ENCODE results near the gene SEZ6.

SEZ6 gene

DNA sequence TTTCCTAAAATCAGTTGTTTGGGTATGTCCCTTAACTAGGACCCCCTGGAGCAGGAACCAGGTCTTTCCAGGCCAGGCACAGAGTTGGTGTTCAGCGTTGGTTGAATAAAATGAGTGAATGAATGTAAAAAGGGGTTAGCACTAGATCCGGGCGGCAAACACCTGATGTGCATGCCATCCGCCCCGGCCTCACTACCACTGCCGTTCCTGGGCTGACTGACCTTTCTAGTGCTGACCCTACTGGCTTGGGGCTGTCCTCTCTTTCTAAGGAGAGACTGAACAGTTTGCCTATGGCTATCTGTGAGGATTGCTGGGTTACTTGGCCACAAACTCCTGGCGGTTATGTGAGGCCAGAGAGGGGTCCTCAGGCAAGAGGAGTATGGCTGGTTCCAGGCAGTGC lies 44.4 kb downstream of the SEZ6 start:
- Histone ChIP-seq H3K4me3 (ENCODE audit: low read length in 2 of 2) (no peak overlapping the region), H3K27me3 (ENCODE audit: control insufficient read depth in 1 of 2, insufficient read depth in 2 of 2, low read length in 2 of 2) (peaks cover 0 to 2% of the 10 kb centered on the region in 2 donors), H3K9me3 (ENCODE audit: control insufficient read depth in 2 of 2, low read length in 2 of 2) (no peaks in the 10 kb centered on the region), H3K27ac (ENCODE audit: low read length) (no peak overlapping the region), H3K4me1 (ENCODE audit: control insufficient read depth, insufficient read depth, low read length) (no peaks in the 10 kb centered on the region), H3K36me3 (ENCODE audit: control insufficient read depth in 2 of 2, insufficient read depth in 2 of 2, low read length in 2 of 2) (peaks cover 0 to 2% of the 10 kb centered on the region in 2 donors), H3K9ac (ENCODE audit: low read length in 2 of 2) (no peak overlapping the region)

DNA sequence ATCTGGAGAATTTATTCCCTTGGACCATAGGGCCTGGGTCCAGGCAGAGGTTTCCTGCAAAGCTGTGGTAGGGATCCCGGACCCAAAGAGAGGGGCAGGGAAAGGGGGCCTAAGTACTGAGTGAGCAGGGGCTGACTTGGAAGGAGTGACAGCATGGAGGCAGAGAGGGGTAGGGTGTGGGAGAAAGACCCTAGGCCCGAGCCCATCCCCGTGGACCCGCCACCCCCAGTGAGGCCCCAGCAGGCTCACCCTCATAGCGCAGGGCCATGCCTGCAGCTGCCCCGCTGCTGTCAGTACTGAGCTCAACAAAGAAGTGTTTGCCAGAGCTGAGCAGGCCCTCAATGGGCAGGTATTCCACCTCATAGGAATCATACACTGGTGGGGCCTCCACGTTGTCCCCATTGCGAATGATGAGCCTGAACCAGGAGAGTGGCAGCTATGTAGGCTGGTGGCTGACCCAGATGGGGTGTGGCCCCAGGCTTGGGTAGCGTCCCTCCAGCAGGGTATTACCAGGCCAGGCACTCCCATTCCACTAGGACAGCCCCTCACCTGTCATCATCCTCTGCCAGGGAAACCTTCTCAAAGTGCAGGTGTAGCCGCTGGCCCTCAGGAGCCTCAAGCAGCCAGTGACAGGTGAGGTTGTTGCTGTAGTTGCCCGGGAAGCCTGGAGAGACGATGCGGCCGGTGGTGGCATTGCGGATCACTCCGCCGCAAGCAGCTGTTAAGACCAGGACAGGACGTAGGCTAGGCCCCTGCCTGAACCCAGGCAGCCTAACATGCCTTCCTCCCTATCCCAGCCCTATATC lies 45.4 kb downstream of the SEZ6 start:
- Histone ChIP-seq H3K4me3 (ENCODE audit: low read length in 2 of 2) (no peak overlapping the region), H3K27ac (ENCODE audit: low read length) (no peak overlapping the region), H3K9ac (ENCODE audit: low read length in 2 of 2) (no peak overlapping the region), H3K36me3 (ENCODE audit: control insufficient read depth in 2 of 2, insufficient read depth in 2 of 2, low read length in 2 of 2) (peaks cover 0 to 2% of the 10 kb centered on the region in 2 donors), H3K27me3 (ENCODE audit: control insufficient read depth in 1 of 2, insufficient read depth in 2 of 2, low read length in 2 of 2) (peaks cover 0 to 2% of the 10 kb centered on the region in 2 donors), H3K9me3 (ENCODE audit: control insufficient read depth in 2 of 2, low read length in 2 of 2) (no peaks in the 10 kb centered on the region), H3K4me1 (ENCODE audit: control insufficient read depth, insufficient read depth, low read length) (no peaks in the 10 kb centered on the region)

DNA sequence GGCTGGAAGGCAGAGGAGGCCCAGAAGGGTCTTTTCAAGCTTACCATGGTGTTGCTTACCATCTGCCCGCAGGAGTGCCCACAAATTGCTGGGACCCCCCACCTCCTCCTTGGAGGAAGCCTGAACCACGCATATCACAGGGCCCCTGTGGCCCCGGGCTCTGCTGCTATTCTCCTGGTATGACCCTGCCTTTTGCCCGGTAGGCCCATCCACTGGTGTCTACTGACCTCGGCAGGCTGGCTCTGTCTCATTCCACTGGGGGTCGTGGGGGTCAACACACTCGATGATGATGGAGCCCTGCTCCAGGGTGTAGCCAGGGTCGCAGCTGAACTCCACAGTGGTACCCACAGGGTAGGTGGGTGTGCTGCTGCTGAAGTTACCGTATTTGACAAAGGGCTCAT lies 46.4 kb downstream of the SEZ6 start:
- H3K9me3 ChIP-seq (ENCODE audit: control insufficient read depth in 2 of 2, low read length in 2 of 2): no peaks in the 10 kb centered on the region
- no peak overlapping the region for H3K27ac ChIP-seq (ENCODE audit: low read length)
- peaks cover 0 to 2% of the 10 kb centered on the region in 2 donors for H3K27me3 ChIP-seq (ENCODE audit: control insufficient read depth in 1 of 2, insufficient read depth in 2 of 2, low read length in 2 of 2)
- no peak overlapping the region for H3K9ac ChIP-seq (ENCODE audit: low read length in 2 of 2)
- H3K36me3 ChIP-seq (ENCODE audit: control insufficient read depth in 2 of 2, insufficient read depth in 2 of 2, low read length in 2 of 2): peaks cover 0 to 2% of the 10 kb centered on the region in 2 donors
- no peak overlapping the region for H3K4me3 ChIP-seq (ENCODE audit: low read length in 2 of 2)
- H3K4me1 ChIP-seq (ENCODE audit: control insufficient read depth, insufficient read depth, low read length): no peaks in the 10 kb centered on the region

DNA sequence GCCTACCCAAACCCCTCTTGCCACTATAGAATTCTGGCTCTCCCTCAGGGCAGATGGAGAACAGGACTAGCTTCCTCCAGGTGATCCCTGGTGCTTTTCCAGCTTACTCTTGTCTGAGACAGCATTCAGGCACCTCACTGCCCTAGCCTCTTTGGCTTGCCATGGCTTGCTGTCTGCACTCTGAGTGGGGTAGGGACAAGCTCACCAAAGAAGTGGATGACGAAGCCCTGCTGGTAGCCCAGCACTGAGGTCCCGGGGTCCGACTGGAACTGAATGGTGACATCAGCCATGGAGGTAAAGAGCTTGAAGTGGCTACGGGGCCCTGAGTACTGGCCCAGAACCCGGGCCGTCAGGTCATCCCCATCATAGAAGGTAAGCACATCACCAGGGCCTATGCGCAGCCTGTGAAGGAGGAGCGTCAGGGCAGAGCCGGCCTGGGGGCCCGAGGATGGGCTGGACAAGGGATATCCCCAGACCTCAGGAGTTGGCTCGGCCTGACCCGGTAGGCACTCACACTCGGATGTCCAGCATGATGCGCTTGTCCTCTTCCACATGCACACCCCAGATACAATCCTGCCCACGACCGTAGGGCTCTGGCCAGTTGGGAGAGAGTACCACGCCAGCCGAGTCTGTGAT lies 46.9 kb downstream of the SEZ6 start:
- H3K4me3 ChIP-seq (ENCODE audit: low read length in 2 of 2): no peak overlapping the region
- H3K9me3 ChIP-seq (ENCODE audit: control insufficient read depth in 2 of 2, low read length in 2 of 2): no peaks in the 10 kb centered on the region
- H3K27me3 ChIP-seq (ENCODE audit: control insufficient read depth in 1 of 2, insufficient read depth in 2 of 2, low read length in 2 of 2): peaks cover 0 to 2% of the 10 kb centered on the region in 2 donors
- peaks cover 0 to 2% of the 10 kb centered on the region in 2 donors for H3K36me3 ChIP-seq (ENCODE audit: control insufficient read depth in 2 of 2, insufficient read depth in 2 of 2, low read length in 2 of 2)
- no peak overlapping the region for H3K9ac ChIP-seq (ENCODE audit: low read length in 2 of 2)
- H3K4me1 ChIP-seq (ENCODE audit: control insufficient read depth, insufficient read depth, low read length): no peaks in the 10 kb centered on the region
- H3K27ac ChIP-seq (ENCODE audit: low read length): no peak overlapping the region

DNA sequence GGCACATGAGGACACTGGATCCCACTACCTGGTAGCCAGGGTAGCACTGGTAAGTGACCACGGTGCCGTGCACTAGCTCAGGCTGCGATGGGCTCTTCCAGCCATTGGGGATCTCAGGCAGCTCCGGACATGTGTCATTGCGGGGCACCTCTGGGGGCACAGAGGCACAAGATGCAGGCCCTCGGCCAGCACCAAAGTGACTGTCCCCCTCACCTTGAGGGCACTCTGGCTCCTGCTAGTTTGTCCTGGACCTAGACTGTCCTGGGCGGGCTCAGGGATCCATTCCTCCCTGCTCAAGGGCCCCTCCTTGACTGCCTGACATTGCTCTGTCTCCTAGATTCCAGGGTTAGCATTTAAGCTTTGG lies 47.9 kb downstream of the SEZ6 start:
- H3K27me3 ChIP-seq (ENCODE audit: control insufficient read depth in 1 of 2, insufficient read depth in 2 of 2, low read length in 2 of 2): no peaks in the 10 kb centered on the region
- H3K9me3 ChIP-seq (ENCODE audit: control insufficient read depth in 2 of 2, low read length in 2 of 2): no peaks in the 10 kb centered on the region
- H3K4me1 ChIP-seq (ENCODE audit: control insufficient read depth, insufficient read depth, low read length): peaks cover 7% of the 10 kb centered on the region
- H3K27ac ChIP-seq (ENCODE audit: low read length): no peak overlapping the region
- peaks cover 0 to 2% of the 10 kb centered on the region in 2 donors for H3K36me3 ChIP-seq (ENCODE audit: control insufficient read depth in 2 of 2, insufficient read depth in 2 of 2, low read length in 2 of 2)
- no peak overlapping the region for H3K9ac ChIP-seq (ENCODE audit: low read length in 2 of 2)
- no peak overlapping the region for H3K4me3 ChIP-seq (ENCODE audit: low read length in 2 of 2)

DNA sequence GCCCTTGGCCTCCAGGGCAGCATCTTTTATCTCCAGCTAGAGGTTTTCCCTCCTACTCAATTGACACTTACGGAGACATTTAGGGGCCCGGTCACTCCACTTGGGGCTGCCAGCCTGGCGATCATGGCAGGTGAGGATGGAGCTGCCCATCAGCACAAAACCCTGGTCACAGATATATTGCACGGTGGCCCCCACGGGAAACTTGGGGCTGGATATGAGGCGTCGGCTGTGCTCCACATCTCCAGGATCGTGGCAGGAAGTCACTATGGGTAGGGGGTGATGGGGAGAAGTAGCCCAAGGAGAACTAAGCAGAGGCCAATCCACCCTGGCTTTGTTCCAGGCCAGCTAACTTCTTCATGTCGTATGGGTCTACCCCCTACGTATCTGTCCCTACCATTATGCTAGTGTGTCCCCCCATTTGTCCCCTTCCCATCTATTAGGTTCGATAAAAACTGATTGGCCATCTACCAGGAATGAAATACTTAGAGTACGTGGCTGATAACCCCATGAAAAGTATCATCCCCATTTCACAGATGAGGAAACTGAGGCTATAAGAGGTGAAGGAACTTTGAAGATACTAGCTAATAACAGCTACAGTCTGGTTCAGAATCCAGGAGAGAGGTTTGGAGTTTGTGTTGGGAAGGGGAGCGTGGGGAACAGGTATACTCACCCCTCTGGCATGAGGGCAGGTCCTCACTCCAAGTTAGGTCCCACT lies 48.4 kb downstream of the SEZ6 start:
- Histone ChIP-seq H3K4me3 (ENCODE audit: low read length in 2 of 2) (no peak overlapping the region), H3K27ac (ENCODE audit: low read length) (no peak overlapping the region), H3K27me3 (ENCODE audit: control insufficient read depth in 1 of 2, insufficient read depth in 2 of 2, low read length in 2 of 2) (no peaks in the 10 kb centered on the region), H3K4me1 (ENCODE audit: control insufficient read depth, insufficient read depth, low read length) (peaks cover 12% of the 10 kb centered on the region), H3K36me3 (ENCODE audit: control insufficient read depth in 2 of 2, insufficient read depth in 2 of 2, low read length in 2 of 2) (peaks cover 0 to 2% of the 10 kb centered on the region in 2 donors), H3K9ac (ENCODE audit: low read length in 2 of 2) (no peak overlapping the region), H3K9me3 (ENCODE audit: control insufficient read depth in 2 of 2, low read length in 2 of 2) (no peaks in the 10 kb centered on the region)

DNA sequence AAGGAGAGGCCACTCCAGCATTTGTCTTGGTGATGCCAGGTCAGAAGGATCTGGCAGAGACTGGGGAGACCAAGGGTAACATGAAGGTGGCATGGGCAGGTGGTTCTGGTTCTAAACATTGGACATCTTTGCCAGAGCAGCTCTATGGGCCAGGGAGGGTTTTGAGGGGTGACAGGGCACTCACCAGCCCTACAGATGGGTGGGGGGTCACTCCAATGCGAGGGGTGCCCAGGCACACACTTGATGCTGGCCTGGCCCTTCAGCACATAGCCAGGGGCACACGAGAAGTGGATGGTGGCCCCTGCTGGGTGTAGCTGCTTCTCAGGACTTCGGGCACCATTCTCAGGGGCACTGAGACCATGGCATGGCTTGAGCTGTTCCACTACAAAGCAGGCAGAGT lies 49.0 kb downstream of the SEZ6 start:
- peaks cover 0 to 2% of the 10 kb centered on the region in 2 donors for H3K36me3 ChIP-seq (ENCODE audit: control insufficient read depth in 2 of 2, insufficient read depth in 2 of 2, low read length in 2 of 2)
- no peaks in the 10 kb centered on the region for H3K9me3 ChIP-seq (ENCODE audit: control insufficient read depth in 2 of 2, low read length in 2 of 2)
- H3K4me1 ChIP-seq (ENCODE audit: control insufficient read depth, insufficient read depth, low read length): peaks cover 15% of the 10 kb centered on the region
- H3K27me3 ChIP-seq (ENCODE audit: control insufficient read depth in 1 of 2, insufficient read depth in 2 of 2, low read length in 2 of 2): no peaks in the 10 kb centered on the region
- no peak overlapping the region for H3K27ac ChIP-seq (ENCODE audit: low read length)
- H3K4me3 ChIP-seq (ENCODE audit: low read length in 2 of 2): no peak overlapping the region
- H3K9ac ChIP-seq (ENCODE audit: low read length in 2 of 2): no peak overlapping the region

DNA sequence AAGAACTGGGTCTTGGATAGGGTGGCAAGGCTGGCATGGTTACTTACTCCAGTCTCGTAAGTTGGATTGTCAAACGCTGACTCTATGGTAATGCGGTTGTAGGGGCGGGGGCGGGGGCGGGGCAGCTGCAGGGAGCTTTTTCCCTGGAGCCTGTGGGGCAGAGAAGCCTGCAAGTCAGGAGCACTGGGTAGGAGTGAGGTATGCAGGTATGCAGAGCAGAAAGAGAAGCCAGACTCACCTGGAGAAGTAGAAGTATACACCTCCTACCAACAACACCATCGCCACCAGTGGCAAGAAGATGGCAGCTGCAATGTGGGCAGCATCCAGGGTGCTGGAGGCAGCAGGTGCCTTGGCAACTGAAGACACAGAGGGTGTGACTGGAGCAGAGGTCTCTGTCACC lies 49.7 kb downstream of the SEZ6 start:
- Histone ChIP-seq H3K4me1 (ENCODE audit: control insufficient read depth, insufficient read depth, low read length) (peaks cover 15% of the 10 kb centered on the region), H3K4me3 (ENCODE audit: low read length in 2 of 2) (no peak overlapping the region), H3K27me3 (ENCODE audit: control insufficient read depth in 1 of 2, insufficient read depth in 2 of 2, low read length in 2 of 2) (no peaks in the 10 kb centered on the region), H3K9me3 (ENCODE audit: control insufficient read depth in 2 of 2, low read length in 2 of 2) (no peaks in the 10 kb centered on the region), H3K36me3 (ENCODE audit: control insufficient read depth in 2 of 2, insufficient read depth in 2 of 2, low read length in 2 of 2) (peaks cover 0 to 2% of the 10 kb centered on the region in 2 donors), H3K9ac (ENCODE audit: low read length in 2 of 2) (no peak overlapping the region), H3K27ac (ENCODE audit: low read length) (no peak overlapping the region)

DNA sequence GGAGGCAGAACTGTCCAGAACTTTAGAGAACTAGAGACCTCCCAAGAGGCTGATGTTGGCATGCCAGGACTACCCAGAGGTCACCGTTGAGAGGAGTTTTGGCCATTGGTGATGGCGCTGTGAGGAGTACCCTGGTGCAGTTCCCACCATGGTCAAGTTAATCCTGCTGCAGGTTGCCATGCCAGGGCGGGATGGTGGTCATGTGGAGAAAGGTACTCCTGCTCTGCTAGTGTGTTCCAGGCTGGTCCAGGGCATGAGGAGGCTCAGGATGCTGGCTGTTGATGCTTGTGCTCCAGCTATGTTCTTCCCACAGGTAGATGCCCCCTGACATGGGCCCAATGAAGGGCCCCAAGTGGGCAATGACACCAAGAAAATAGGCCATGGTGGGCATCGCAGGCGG lies 50.4 kb downstream of the SEZ6 start:
- Histone ChIP-seq H3K9ac (ENCODE audit: low read length in 2 of 2) (no peak overlapping the region), H3K4me3 (ENCODE audit: low read length in 2 of 2) (no peak overlapping the region), H3K27ac (ENCODE audit: low read length) (no peak overlapping the region), H3K4me1 (ENCODE audit: control insufficient read depth, insufficient read depth, low read length) (peaks cover 18% of the 10 kb centered on the region), H3K9me3 (ENCODE audit: control insufficient read depth in 2 of 2, low read length in 2 of 2) (no peaks in the 10 kb centered on the region), H3K36me3 (ENCODE audit: control insufficient read depth in 2 of 2, insufficient read depth in 2 of 2, low read length in 2 of 2) (peaks cover 0 to 2% of the 10 kb centered on the region in 2 donors), H3K27me3 (ENCODE audit: control insufficient read depth in 1 of 2, insufficient read depth in 2 of 2, low read length in 2 of 2) (no peaks in the 10 kb centered on the region)

DNA sequence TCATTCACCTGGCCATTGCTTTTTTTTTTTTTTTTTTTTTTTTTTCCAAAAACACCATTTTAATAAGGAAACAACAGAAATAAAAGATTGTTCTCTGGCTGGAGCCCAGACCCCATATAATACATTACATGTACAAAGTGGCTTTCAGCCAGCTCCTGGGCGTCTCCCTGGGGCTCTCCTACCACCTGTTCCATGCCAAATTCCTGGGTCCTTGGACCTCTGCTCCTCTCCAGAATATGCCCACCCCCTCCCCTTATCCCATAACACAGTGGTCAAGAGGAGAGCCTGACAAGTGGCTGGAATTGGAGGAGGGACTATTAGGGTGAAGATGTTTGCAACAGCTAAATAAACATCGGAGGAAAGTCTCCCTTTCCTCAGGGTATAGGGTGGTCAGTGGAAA lies 50.9 kb downstream of the SEZ6 start:
- Histone ChIP-seq H3K4me1 (ENCODE audit: control insufficient read depth, insufficient read depth, low read length) (peaks cover 21% of the 10 kb centered on the region), H3K9ac (ENCODE audit: low read length in 2 of 2) (no peak overlapping the region), H3K4me3 (ENCODE audit: low read length in 2 of 2) (no peak overlapping the region), H3K27ac (ENCODE audit: low read length) (no peak overlapping the region), H3K9me3 (ENCODE audit: control insufficient read depth in 2 of 2, low read length in 2 of 2) (no peaks in the 10 kb centered on the region), H3K36me3 (ENCODE audit: control insufficient read depth in 2 of 2, insufficient read depth in 2 of 2, low read length in 2 of 2) (peaks cover 0 to 2% of the 10 kb centered on the region in 2 donors), H3K27me3 (ENCODE audit: control insufficient read depth in 1 of 2, insufficient read depth in 2 of 2, low read length in 2 of 2) (no peaks in the 10 kb centered on the region)

Data from stomach smooth muscle (tissue), 2 donors.